ENCODE results near the gene ASIC4.
A peak's percentile ranks its signal among the peaks of the same experiment; 100 is the strongest.

ASIC4 gene

GRCh38 chr2:219470429-219470828 is 43.9 kb upstream of the ASIC4 start:
- DNase-seq (ENCODE audit: low read depth, low spot score): no peak
- H3K36me3 ChIP-seq (ENCODE audit: insufficient read depth, insufficient read length, low read length): peaks cover 68% of the 10 kb centered on the region
- no peak overlapping the region for H3K4me3 ChIP-seq (ENCODE audit: insufficient read length, low read depth)

GRCh38 chr2:219471476-219472371 is 42.6 kb upstream of the ASIC4 start:
- Histone ChIP-seq H3K9me3 (ENCODE audit: insufficient read depth, low read length) (no peaks in the 10 kb centered on the region), H3K36me3 (ENCODE audit: insufficient read depth, insufficient read length, low read length) (peaks cover 56% of the 10 kb centered on the region), H3K4me1 (ENCODE audit: insufficient read depth, insufficient read length) (peaks cover 13% of the 10 kb centered on the region), H3K27me3 (ENCODE audit: insufficient read depth, insufficient read length) (no peaks in the 10 kb centered on the region), H3K9ac (ENCODE audit: insufficient read length, low read depth) (no peak overlapping the region), H3K4me3 (ENCODE audit: insufficient read length, low read depth) (no peak overlapping the region)
- no peak for DNase-seq (ENCODE audit: low read depth, low spot score)
- TF ChIP-seq ZNF274 (IDR thresholded peaks at IDR 0.05; ENCODE audit: low read depth, low read length) (no peak), YY1 (IDR thresholded peaks at IDR 0.05; ENCODE audit: insufficient read depth, insufficient read length) (no peak), SUZ12 (IDR thresholded peaks at IDR 0.05; ENCODE audit: extremely low read depth, insufficient read depth, insufficient read length) (no peak)

More at GRCh38 chr2:219470429-219470828, 43.9 kb upstream of the ASIC4 start:
- H3K27me3 ChIP-seq (ENCODE audit: insufficient read depth, insufficient read length): no peaks in the 10 kb centered on the region
- no peak overlapping the region for H3K9ac ChIP-seq (ENCODE audit: insufficient read length, low read depth)
- TF ChIP-seq ZNF274 (IDR thresholded peaks at IDR 0.05; ENCODE audit: low read depth, low read length): no peak
- no peak for TF ChIP-seq SUZ12 (IDR thresholded peaks at IDR 0.05; ENCODE audit: extremely low read depth, insufficient read depth, insufficient read length)
- no peak for TF ChIP-seq YY1 (IDR thresholded peaks at IDR 0.05; ENCODE audit: insufficient read depth, insufficient read length)
- H3K4me1 ChIP-seq (ENCODE audit: insufficient read depth, insufficient read length): peaks cover 9% of the 10 kb centered on the region
- no peaks in the 10 kb centered on the region for H3K9me3 ChIP-seq (ENCODE audit: insufficient read depth, low read length)

DNA sequence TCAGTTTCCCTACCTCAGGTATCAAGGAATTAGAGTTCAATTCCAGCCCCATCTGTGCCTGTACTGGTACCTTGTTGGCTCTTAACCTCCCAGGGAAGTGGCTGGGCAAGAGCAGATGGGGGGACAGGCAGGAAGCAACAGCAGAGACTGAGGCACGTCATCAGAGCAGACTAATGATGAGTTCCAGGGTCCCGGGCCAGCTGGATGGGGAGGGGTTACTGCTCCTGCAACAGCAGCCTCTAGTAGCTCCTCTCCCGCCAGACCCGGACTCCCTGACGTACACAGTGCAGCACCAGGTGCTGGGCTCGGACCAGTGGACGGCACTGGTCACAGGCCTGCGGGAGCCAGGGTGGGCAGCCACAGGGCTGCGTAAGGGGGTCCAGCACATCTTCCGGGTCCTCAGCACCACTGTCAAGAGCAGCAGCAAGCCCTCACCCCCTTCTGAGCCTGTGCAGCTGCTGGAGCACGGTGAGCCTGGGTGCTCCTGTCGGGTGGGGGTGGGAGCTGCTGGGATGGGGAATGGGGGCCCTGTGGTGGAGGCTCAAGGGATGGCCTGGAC is 41.6 kb upstream of the ASIC4 start:
- Histone ChIP-seq H3K4me1 (ENCODE audit: insufficient read depth, insufficient read length) (peaks cover 18% of the 10 kb centered on the region), H3K9ac (ENCODE audit: insufficient read length, low read depth) (peak overlapping the region; percentile 45), H3K27me3 (ENCODE audit: insufficient read depth, insufficient read length) (no peaks in the 10 kb centered on the region), H3K36me3 (ENCODE audit: insufficient read depth, insufficient read length, low read length) (peaks cover 54% of the 10 kb centered on the region), H3K4me3 (ENCODE audit: insufficient read length, low read depth) (no peak overlapping the region), H3K9me3 (ENCODE audit: insufficient read depth, low read length) (no peaks in the 10 kb centered on the region)
- no peak for DNase-seq (ENCODE audit: low read depth, low spot score)
- no peak for TF ChIP-seq SUZ12 (IDR thresholded peaks at IDR 0.05; ENCODE audit: extremely low read depth, insufficient read depth, insufficient read length)
- no peak for TF ChIP-seq ZNF274 (IDR thresholded peaks at IDR 0.05; ENCODE audit: low read depth, low read length)
- no peak for TF ChIP-seq YY1 (IDR thresholded peaks at IDR 0.05; ENCODE audit: insufficient read depth, insufficient read length)

- Histone ChIP-seq H3K4me3 (ENCODE audit: insufficient read length, low read depth) (no peak overlapping the region), H3K36me3 (ENCODE audit: insufficient read depth, insufficient read length, low read length) (peaks cover 56% of the 10 kb centered on the region), H3K27me3 (ENCODE audit: insufficient read depth, insufficient read length) (no peaks in the 10 kb centered on the region), H3K4me1 (ENCODE audit: insufficient read depth, insufficient read length) (peaks cover 18% of the 10 kb centered on the region), H3K9me3 (ENCODE audit: insufficient read depth, low read length) (no peaks in the 10 kb centered on the region), H3K9ac (ENCODE audit: insufficient read length, low read depth) (peak overlapping the region; percentile 59)
- no peak for DNase-seq (ENCODE audit: low read depth, low spot score)
- no peak for TF ChIP-seq SUZ12 (IDR thresholded peaks at IDR 0.05; ENCODE audit: extremely low read depth, insufficient read depth, insufficient read length)
- no peak for TF ChIP-seq ZNF274 (IDR thresholded peaks at IDR 0.05; ENCODE audit: low read depth, low read length)
- TF ChIP-seq YY1 (IDR thresholded peaks at IDR 0.05; ENCODE audit: insufficient read depth, insufficient read length): no peak
Measured at GRCh38 chr2:219473511-219473910, 40.8 kb upstream of the ASIC4 start.

DNA sequence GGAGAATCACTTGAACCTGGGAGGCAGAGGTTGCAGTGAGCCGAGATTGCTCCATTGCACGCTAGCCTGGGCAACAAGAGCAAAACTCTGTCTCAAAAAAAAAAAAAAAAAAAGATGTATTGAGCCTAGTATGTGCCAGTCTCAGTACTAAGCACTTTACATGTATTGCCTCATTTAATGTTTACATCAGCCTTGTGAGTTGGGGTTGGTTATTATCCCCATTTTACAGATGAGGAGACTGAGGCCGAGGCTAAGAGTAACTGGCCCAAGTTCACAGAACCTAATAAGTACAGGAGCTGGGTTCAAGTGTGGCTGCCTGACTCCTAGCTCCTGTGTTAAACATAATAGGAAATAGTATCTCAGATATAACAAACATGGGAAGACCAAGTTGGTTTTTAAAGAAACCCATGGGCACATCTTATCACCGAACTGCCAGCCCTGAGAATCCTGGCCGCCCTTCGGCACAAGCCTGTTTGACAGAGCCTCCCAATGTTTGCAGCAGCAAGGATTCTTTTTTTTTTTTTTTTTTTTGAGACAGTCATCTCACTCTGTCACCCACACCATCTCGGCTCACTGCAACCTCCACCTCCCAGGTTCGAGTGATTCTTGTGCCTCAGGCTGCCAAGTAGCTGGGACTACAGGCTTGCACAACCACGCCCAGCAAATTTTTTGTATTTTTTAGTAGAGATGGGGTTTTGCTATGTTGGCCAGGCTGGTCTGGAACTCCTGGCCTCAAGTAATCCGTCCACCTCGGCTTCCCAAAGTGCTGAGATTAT is 39.8 kb upstream of the ASIC4 start:
- Histone ChIP-seq H3K9ac (ENCODE audit: insufficient read length, low read depth) (no peak overlapping the region), H3K9me3 (ENCODE audit: insufficient read depth, low read length) (no peaks in the 10 kb centered on the region), H3K4me1 (ENCODE audit: insufficient read depth, insufficient read length) (peaks cover 11% of the 10 kb centered on the region), H3K27me3 (ENCODE audit: insufficient read depth, insufficient read length) (no peaks in the 10 kb centered on the region), H3K4me3 (ENCODE audit: insufficient read length, low read depth) (no peak overlapping the region), H3K36me3 (ENCODE audit: insufficient read depth, insufficient read length, low read length) (peaks cover 54% of the 10 kb centered on the region)
- no peak for DNase-seq (ENCODE audit: low read depth, low spot score)
- no peak for TF ChIP-seq ZNF274 (IDR thresholded peaks at IDR 0.05; ENCODE audit: low read depth, low read length)
- TF ChIP-seq SUZ12 (IDR thresholded peaks at IDR 0.05; ENCODE audit: extremely low read depth, insufficient read depth, insufficient read length): no peak
- TF ChIP-seq YY1 (IDR thresholded peaks at IDR 0.05; ENCODE audit: insufficient read depth, insufficient read length): no peak

GRCh38 chr2:219475278-219475677 is 39.0 kb upstream of the ASIC4 start:
- no peak for DNase-seq (ENCODE audit: low read depth, low spot score)

More at GRCh38 chr2:219475278-219475677, 39.0 kb upstream of the ASIC4 start:
- peaks cover 10% of the 10 kb centered on the region for H3K4me1 ChIP-seq (ENCODE audit: insufficient read depth, insufficient read length)
- no peak for TF ChIP-seq ZNF274 (IDR thresholded peaks at IDR 0.05; ENCODE audit: low read depth, low read length)
- TF ChIP-seq SUZ12 (IDR thresholded peaks at IDR 0.05; ENCODE audit: extremely low read depth, insufficient read depth, insufficient read length): no peak
- no peak for TF ChIP-seq YY1 (IDR thresholded peaks at IDR 0.05; ENCODE audit: insufficient read depth, insufficient read length)
- no peak overlapping the region for H3K9ac ChIP-seq (ENCODE audit: insufficient read length, low read depth)
- H3K36me3 ChIP-seq (ENCODE audit: insufficient read depth, insufficient read length, low read length): peaks cover 55% of the 10 kb centered on the region
- no peaks in the 10 kb centered on the region for H3K27me3 ChIP-seq (ENCODE audit: insufficient read depth, insufficient read length)
- no peaks in the 10 kb centered on the region for H3K9me3 ChIP-seq (ENCODE audit: insufficient read depth, low read length)
- no peak overlapping the region for H3K4me3 ChIP-seq (ENCODE audit: insufficient read length, low read depth)

Data from NT2/D1 (cell line).